AG09309 (cell line): ENCODE data around the gene ZBTB9.

Experiments
- DNase-seq: peaks from one replicate; pipeline ENCODE4 v3.0.0-alpha.2; 2010; ENCODE audit warnings: low read depth
- H3K4me3 ChIP-seq: 2 replicates; pipeline ENCODE4 v1.5.1; 2011; ENCODE audit warnings: mild to moderate bottlenecking, low read depth, low read length, moderate library complexity; ENCODE audit not compliant: control insufficient read depth
- CTCF ChIP-seq: IDR thresholded peaks from 2 replicates; pipeline ENCODE4 v1.5.1; 2011; ENCODE audit warnings: mild to moderate bottlenecking, low read depth, low read length, inconsistent platforms; ENCODE audit not compliant: insufficient read depth, control insufficient read depth; ENCODE audit errors: missing control alignments

Gene ZBTB9

GRCh38 chr6:33418690-33419291 lies 35.6 kb upstream of the ZBTB9 start:
- DNase-seq, result no peak

GRCh38 chr6:33419580-33420490 lies 34.5 kb upstream of the ZBTB9 start, which contains the start of gene SYNGAP1:
SYNGAP1 (plus strand) TSS chr6:33420065; CDS start chr6:33420265, 200 bp downstream.
- H3K4me3 ChIP-seq, result peak within 1 kb of the TSS; percentile 52
- TF ChIP-seq CTCF, result no peak
- peak; percentile 23 for DNase-seq

More at GRCh38 chr6:33418690-33419291, 35.6 kb upstream of the ZBTB9 start:
- peak overlapping the region; percentile 37 for H3K4me3 ChIP-seq
- TF ChIP-seq CTCF, result no peak

- no peak for DNase-seq
- peak overlapping the region; percentile 52 for H3K4me3 ChIP-seq
These were observed 33.7 kb upstream of the ZBTB9 start for GRCh38 chr6:33420491-33421343.

GRCh38 chr6:33421344-33421643 lies 33.1 kb upstream of the ZBTB9 start:
- H3K4me3 ChIP-seq, result no peak overlapping the region
- no peak for TF ChIP-seq CTCF
- DNase-seq, result no peak

More at GRCh38 chr6:33420491-33421343, 33.7 kb upstream of the ZBTB9 start:
- TF ChIP-seq CTCF, result no peak

- DNase-seq, result no peak
- no peak for TF ChIP-seq CTCF
- no peak overlapping the region for H3K4me3 ChIP-seq
These were observed 30.6 kb upstream of the ZBTB9 start for GRCh38 chr6:33423777-33424176.
